ENCODE measurements around the gene CTIF.

The CTIF gene

DNA sequence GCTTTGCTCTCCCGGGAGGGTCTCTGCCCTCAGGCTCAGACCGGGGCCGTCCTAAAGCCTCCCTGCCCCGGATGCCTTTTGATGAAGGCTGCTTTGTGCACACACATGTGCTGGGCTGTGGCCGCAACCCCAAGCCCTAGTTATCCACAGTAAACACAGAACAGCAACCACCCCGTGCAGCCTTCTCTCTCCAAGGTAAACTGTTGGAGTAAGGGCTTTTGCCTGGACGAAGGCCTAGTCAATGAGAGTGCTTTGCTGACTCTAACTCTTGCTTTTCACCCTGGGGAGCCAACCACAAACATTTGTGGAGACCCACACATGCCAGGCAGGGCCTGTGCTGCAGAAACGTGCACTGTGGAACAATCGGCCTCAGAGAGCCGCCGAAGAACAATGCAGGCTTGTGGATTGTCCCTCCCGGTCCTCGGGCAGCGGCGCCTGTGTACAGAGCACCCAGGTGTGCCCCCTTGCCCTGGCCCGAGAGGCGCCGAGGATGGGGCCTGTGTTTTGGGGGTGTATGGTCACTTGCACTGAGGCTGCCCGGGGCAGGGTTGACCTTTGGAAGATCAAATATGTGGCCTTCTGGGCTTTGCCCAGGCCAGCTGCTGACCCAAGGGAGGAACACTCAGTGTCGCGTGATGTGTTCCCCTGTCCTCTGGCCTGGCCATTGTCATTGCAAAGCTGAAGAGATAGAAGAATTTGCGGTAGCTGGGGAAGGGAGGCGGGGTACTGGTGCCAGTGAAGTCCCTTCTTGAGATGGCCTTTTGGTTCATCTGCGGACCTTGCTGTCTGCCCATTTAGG lies 37.0 kb downstream of the CTIF start:
- no peak for DNase-seq

DNA sequence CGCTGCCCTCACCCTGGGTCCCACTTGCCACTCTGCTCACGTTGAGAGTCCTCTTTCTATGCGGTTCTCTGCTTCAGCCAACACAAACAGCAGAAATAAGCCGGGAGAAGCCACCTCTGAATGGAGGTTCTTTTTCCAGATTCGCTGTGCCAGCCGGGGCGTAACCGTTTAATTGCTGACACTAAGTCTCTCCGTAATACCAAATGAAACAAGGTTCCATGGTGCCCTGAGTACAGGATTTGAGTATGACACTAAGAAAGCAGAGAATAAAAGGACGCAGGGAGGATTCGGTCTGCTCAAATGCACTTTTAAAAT lies 37.6 kb downstream of the CTIF start:
- no peak for DNase-seq

DNA sequence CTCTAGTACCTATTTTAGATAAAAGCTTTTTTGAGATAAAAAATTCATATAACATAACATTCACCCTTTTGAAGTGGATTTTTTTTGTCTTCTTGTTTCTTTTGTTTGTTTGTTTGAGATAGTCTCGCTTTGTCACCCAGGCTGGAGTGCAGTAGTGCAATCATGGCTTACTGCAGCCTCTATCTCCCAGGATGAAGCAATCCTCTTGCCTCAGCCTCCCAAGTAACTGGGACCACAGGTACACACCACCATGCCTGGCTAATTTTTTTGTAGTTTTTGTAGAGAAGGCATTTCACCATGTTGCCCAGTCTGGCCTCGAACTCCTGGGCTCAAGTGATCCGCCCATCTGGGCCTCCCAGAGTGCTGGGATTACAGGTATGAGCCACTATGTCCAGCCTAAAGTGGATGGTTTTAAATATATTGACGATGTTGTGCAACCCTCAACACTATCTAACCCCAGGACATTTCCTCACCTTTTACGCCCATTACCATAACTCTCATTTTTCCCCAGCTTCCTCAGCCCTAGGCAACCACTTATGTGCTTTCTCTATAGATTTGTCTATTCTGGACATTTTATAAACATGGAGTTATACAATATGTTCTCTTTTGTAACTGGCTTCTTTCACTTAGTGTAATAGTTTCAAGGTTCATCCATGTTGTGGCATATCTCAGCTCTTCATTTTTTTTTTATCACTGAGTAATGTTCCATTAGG lies 38.8 kb downstream of the CTIF start:
- no peak for DNase-seq

DNA sequence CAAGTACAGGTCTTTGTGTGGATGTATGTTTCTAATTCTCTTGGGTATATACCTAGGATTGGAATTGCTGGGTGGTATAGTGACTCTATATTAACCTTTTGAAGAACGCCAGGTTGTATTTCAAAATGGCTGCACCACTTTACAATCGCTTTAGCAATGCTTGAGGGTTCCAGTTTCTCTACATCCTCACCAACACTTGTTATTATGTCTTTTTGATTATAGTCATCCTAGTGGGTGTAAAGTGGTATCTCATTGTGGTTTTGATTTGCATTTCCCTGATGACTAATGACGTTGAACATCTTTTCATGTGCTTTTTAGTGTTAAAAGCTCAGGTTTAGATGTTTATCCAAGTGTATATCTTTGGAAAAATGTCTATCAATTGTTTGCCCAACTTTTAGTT lies 39.5 kb downstream of the CTIF start:
- no peak for DNase-seq

DNA sequence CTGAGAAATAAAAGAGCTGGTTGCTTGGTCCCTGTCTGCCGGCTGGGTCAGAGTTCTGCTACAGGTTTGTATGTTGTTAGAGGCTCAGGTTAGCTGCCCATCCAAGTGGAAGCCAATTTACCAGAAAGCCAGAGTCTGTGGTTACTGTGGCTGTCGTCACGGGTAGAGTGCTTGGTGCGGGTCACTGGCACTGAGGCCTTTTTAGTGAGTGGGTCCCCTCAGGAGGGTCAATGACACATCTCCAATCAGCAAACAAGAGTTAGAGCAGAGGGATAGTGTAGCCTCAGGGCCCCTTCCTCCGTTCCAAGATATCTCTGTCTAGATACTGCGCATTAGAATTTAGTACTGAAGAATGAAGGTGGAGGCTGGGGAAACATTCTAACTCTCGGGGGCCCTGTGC lies 41.2 kb downstream of the CTIF start:
- DNase-seq, result no peak

DNA sequence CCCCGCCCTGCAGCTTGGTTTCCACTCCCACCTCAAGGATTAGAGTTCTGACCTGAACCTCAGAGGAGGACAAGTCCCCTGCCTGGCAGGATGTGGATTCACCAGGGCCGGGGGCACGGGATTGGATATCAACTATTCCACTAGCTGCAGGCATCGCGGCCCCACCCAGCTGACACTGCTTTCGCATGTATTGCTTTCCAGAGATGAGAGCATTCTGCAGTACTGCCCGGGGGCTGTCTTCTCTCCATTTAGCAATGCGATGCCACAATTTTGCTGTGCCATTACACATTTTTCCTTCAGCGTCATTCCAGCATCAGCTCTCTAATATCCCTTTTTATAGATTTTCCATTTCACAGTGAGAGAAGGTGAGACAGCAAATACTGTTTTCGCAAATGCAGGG lies 42.0 kb downstream of the CTIF start:
- no peak for DNase-seq

DNA sequence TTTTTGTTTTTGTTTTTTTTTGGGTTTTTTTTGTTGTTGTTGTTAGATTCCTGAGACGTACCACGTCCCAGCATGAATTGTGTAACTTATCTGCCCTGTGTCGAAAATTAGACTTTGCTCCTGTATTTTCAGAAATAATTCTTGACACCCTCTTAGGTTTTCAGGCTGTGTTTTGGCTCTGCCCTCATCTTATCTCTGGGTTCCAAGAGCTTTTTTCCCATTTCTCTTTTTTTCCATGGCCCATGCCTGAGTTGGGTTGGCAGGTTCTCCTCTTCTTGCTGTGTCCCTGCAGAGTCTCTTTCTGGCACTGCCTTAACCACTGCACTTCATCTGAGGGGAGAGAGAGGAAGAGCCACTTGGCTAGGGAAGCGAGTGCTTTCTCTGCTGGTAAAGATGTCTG lies 42.4 kb downstream of the CTIF start:
- no peak for DNase-seq

DNA sequence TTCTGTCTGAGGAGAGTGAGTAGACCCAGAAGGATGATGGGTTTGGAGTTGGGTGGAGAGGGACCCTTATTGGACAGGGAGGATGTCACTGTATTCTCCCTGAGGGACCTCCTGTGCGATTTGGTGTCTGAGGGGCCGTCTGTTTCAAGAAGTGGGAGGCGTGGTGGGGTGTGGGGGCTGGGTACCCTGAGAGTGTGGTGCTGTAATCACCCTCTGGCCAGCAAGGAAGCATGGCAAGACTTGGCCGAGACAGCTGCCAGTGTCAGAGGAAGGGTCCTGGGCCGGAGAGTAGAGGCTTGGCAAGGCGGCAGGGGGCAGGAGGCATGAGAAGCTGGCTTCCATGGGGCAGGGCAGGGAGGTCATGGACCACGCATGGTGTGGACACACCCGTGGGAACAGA lies 43.1 kb downstream of the CTIF start:
- DNase-seq, result no peak

DNA sequence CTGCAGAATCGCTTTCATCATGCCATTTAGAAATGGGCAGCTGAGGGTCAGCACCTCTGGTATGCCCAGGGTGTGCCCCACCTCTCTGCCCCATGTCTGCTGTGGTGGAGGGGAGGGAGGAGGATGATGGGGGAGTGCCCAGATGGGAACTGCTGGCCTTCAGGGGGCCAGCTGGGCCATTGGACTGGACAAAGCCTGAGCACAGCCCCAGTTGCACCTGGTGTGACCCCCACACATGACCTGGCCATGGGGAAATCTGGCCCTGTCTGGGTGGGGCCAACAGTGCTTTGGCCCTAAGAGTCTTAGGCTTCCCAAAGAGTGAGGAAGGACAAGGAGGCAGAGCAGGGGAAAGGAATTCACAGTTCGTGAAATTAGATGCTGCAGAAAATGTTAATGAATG lies 44.1 kb downstream of the CTIF start:
- DNase-seq, result no peak

DNA sequence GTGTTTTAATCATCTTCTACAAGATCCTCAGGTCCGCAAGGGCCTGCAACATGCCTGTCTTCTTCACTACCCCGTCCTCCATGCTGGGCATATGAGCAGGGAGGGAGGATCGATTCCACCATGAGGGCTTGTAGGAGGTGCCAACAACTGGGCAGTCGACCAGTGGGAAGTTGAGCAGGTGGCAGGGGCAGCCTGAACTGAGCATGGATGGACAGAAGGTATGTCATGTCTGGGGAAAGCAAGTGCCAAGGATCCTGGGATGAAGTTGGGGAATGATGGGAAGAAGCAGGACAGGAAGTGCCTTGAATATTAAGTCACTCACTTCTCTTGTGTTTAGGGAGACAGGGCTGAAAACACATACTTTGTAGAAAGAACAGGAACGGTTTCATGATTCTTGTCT lies 44.7 kb downstream of the CTIF start:
- no peak for DNase-seq

DNA sequence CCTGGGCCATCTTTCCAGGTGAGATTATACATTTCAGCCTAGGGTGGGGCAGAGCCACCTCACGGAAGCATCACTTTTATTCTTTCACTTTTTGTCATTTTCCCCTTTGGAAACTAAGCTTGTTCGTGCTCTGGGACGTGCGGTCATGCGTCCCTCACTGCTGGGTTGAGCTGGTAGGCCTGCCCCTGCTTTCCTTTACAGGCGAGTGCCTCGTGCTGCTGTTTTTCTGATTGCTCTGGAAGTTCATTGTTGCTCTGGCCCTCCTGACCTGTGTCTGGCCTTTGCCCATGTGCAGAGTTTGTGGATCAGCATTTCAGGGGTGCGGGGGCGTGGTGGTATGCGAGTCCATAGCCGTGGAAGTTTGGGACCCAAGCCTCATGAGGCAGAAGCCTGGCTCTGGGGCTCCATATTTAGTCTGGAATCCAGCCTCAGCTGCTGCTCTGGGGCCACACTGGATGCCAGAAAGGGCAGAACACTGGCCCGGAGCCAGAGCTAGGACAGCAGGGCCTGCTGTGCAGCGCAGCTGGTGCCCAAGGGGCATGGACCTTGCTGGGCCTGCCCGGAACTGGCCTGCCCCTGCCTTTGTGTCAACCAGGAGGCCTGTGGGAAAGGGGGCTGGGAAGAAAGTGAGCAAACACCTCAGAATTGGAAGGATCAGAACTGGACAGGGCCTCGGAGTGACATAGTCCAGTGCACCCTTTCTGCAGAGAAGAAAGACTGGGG lies 51.1 kb downstream of the CTIF start:
- DNase-seq, result no peak

DNA sequence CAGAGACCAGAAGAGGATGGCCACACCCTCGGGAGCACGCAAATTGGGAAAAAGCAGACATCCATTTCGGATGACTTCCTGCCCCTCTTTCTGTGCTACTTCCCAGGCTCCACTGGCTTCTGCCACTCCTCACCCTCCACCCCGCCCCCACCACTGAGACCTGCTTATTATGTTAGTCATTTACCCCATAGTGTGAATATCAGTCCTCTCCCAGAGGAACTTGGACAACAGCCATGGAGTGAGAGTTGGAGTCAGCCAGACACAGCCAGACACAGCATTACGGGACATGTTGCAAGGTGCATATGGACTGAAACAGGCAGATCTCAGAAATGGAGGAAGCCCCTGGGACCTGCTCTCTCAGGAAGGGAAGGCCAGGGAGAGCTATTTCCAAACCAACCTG lies 51.8 kb downstream of the CTIF start:
- DNase-seq, result no peak

DNA sequence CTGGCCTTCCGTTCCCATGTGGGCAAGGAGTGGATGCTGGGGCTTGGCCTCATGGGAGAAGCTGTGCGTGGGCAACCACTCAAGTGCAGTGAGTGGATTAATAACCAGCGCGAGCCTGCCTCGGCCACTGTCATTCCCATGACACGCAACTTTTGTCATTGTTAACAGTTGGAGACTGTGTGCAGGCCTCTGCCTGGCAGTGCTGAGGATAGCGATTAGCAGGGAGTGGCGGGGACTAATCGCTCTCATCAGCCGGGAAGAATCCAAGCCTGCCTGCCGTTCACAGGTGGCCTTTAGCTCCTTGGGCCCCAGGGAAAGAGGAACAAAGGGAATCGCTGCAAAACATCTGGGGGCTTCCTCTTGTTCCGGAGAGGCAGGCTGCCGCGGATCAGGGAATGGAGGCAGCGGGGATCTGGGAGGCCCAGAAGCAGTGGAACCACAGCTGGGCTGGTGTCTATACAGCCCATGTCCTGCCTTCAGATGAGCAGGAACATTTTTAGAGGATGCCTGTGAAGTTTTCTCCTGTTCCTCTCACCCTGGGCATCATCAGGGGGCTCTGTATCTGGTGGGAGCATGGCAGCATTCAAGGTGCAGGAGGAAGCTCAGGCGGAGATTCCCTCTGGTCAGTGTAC lies 53.8 kb downstream of the CTIF start:
- no peak for DNase-seq

DNA sequence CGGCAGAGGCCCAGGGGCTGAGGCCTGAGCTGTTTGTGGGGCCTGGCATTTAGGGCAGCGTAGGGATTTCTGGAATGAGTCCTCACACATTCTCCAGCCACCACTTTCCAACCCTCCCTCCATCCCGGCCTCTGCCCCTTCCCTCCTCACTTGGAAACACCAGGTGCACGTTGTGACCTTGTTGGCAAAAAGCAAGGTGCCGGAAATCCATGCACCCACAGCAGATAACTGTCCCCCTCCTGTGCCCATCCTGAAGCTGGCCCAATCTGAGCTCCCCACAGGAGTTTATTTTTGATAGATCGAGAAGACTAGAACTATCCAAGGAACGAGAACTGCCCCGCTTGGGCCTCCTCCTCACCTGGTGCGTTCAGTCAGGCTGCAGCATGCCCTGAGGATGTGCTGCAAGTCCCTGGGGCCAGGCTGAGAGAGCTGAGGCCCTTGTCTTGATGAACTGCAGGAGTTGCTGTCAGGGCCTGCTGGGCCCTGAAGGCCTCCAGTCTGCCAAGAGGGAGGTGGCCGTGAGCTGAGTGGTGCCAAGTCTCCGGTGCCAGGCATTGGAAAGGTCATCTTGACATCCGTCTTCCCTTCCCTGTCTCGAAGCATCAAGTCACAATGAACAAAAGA lies 55.8 kb downstream of the CTIF start:
- no peak for DNase-seq

DNA sequence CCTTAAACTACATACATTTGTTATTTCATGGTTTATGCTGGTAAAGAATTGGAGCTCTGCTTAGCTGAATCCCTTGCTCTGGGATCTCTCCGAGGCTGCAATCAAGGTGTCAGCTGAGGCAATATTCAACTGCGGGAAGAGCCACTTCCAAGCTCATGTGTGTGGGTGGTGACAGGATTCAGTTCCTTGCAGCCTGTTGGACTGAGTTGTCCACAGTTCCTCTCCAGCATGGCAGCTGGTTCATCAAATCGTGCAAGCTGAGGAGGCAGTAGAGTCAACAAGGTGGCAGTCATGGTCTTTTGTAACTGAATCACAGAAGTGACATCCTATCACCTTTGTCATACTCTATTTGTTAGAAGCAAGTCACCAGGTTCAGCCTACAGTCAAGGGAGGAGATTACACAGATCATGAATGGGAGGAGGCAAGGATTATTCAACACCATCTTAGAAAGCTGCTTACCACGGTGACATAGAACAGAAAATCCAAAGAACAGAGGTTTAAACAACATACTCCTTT lies 56.9 kb downstream of the CTIF start:
- DNase-seq, result no peak

DNA sequence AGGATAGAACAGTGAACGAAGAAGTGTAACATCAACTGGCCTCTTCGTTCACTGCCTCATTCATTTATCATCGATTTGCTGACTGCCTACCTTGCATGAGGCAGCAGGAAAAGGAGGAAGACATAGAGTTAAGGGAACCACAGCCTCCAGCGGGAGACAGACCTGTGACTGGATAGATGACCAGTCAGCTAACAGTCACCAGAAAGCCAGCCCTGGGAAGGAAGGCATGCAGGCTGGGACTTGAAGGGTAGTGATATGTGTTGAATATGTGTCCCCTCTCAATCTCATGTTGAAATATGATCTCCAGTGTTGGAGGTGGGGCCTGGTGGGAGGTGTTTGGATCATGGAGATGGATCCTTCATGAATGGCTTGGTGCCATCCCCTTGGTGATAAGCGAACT lies 58.3 kb downstream of the CTIF start:
- DNase-seq, result no peak

DNA sequence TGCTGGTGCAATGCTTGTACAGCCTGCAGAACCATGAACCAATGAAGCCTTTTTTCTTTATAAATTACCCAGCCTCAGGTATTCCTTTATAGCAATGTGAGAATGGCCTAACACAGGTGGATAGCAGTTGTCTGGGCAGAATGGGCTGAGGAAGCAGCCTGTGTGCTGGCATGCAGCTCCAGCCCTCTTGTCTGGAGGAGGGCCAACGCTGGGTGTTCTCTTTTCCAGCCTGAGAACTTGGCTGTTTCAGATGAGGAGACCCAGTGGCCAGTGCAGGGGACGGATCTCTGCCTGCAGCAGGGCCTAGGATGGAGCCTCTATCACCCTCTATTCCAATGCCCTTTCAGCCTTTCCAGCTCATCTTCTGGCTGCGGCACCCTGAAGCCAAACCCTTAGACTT lies 58.8 kb downstream of the CTIF start:
- no peak for DNase-seq

DNA sequence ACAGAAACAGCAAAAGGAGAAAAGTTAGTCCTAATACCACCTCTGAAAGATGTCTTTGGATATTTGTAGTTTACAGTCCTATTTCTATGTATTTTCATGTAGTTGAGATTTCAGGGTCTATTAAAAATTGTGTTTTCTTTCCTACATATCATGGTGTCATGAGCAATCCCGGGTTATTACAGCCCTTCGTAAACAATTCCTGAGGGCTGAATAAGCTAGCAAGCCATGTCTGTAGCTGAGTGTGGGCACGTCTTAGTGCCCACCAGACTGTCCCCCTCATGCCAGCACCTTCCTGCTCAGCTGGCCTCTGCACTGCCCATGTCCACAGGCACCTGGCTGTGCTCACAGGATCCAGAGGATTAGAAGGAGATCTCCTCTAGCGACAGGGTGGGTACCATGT lies 60.6 kb downstream of the CTIF start:
- no peak for DNase-seq

DNA sequence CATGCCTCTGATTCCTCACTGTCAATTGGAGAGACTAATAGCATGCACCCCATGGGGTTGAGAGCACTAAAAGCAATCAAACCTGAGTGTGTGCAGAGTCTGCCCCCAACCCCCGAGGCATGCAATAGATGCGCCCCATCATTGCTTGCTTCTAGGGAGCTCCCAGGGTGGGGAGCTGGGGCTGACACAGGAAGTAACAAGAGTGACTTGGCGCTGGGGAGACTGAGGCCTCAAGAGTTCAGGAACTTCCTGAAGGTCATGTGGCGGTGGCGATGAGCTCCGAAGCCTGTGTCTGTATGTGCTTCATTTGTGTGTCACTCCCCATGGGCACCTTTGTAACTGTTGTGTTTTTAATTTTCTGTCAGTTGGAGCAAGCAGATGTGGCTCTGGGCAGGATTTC lies 61.2 kb downstream of the CTIF start:
- DNase-seq, result no peak

DNA sequence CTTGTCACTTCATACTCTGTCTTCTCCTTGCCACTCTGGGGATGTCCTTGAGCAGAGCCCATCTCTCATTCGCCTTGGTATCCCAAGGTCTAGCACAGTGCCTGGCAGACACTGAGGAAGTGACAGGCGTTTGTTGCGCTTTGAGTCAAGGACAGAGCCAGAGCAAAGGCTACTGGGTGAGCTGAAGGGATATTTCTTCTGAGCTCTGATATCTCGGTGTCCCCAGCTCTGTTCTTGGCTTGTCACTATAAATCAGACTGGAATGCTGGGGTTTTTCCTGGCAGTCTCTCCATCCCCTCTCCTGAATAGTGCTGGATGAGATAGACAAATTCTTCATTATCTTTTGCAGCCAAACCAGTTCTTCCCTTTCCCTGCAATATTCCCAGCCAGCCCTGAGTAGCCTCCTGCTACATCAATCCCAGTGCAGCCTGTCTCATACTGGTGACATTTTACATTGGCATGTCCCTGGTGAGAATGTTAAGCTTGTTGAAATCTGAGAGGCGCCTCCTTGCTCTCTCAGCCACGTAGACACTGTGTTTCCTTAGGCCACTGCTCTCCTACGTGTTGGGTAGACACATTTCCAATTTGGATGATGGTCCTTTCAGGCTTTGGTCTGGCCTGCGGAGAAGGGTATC lies 61.7 kb downstream of the CTIF start:
- no peak for DNase-seq

DNA sequence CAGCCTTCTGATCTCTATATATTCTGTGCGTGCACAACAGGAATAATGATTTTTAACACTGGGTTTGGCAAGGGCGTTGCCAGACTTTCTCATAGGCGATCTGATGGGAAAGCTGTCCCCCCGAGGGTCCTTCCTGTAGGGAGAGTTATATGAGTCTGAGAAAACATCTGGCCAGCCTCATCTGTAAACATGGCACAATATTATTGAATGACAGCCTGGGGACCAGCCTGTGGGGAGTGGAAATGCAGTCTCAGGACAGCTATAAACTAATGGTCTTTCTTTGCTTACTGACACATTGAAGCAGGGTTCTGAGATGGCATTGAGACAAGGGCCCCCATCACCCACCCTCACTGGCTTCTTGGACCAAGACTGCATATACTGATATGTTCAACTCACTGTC lies 62.5 kb downstream of the CTIF start:
- no peak for DNase-seq

DNA sequence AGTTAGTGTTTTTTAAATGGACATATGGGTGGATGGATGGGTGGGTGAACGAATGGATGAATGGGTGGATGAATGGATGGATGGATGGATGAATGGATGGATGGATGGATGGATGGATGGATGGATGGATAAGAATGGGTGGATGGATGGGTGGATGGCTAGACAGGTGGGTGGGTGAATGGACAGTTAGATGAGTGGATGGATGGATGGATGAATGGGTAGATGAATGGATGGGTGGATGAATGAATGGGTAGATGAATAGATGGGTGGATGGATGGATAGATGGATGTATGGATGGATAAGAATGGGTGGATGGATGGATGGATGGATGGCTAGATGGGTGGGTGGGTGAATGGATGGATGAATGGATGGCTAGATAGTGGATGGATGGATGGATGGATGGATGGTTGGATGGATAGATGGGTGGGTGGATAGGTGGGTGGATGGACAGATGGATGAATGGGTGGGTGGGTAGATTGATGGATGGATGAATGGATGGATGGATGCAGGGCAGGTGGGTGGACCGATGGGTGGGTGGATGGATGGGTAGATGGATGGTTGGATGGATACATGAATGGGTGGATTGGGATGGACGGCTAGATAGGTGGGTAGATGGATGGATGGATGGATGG lies 64.0 kb downstream of the CTIF start:
- DNase-seq, result no peak

All from DMS79 (cell line).